Uterus (tissue), 2 donors: ENCODE results near the gene SETD4.

Source experiments
- CTCF ChIP-seq, 4 experiments: fragments of 200-600 bp in 2 of 4; fragments of 450-650 bp in 2 of 4; sonication (generic) in 2 of 4; IDR thresholded peaks; one replicate each; pipeline ENCODE4 v1.5.1; 2016 to 2019; ENCODE audit warnings: antibody characterized with exemption in 4 of 4, mild to moderate bottlenecking in 2 of 4, moderate library complexity in 1 of 4
- POLR2A ChIP-seq, 2 donors: fragments of 450-650 bp; IDR thresholded peaks; one replicate each; pipeline ENCODE4 v1.6.1; 2016; ENCODE audit warnings: antibody characterized with exemption in 2 of 2, mild to moderate bottlenecking in 1 of 2, moderate library complexity in 1 of 2

- TF ChIP-seq CTCF (IDR thresholded peaks at IDR 0.05): no peak
- TF ChIP-seq POLR2A (IDR thresholded peaks at IDR 0.05): no peak
Measured at GRCh38 chr21:36055551-36055950, 4.8 kb downstream of the SETD4 start.
